NCI-H1092 (cell line): Measurements from ENCODE around the gene PTPRT.
"Not testable (repeated sequence)": the region's sequence is repeated elsewhere in the genome, so short reads cannot be mapped to it uniquely, and the experiment has no call there.

ENCODE experiments used
- DNase-seq: peaks from one replicate; lab custom pipeline; 2025; lab: John Stamatoyannopoulos, UW

The PTPRT gene

GRCh38 chr20:42281801-42282200 is 907.9 kb downstream of the PTPRT start:
- DNase-seq: no peak

- DNase-seq: peak; percentile 76
Observed at GRCh38 chr20:42276718-42277602, 912.7 kb downstream of the PTPRT start.

GRCh38 chr20:42274986-42275385 is 914.7 kb downstream of the PTPRT start:
- no peak for DNase-seq

- no peak for DNase-seq
Observed at GRCh38 chr20:42272516-42272915, 917.2 kb downstream of the PTPRT start.

GRCh38 chr20:42270539-42270938 is 919.2 kb downstream of the PTPRT start:
- no peak for DNase-seq

GRCh38 chr20:42267793-42268384 is 921.8 kb downstream of the PTPRT start:
- no peak for DNase-seq

- DNase-seq: no peak
Observed at GRCh38 chr20:42261766-42262270, 927.9 kb downstream of the PTPRT start.

GRCh38 chr20:42260184-42260583 is 929.5 kb downstream of the PTPRT start:
- DNase-seq: no peak

GRCh38 chr20:42259389-42259788 is 930.3 kb downstream of the PTPRT start:
- no peak for DNase-seq

- DNase-seq: no peak
Observed at GRCh38 chr20:42258564-42259302, 931.0 kb downstream of the PTPRT start.

GRCh38 chr20:42255821-42256220 is 933.9 kb downstream of the PTPRT start:
- no peak for DNase-seq

- no peak for DNase-seq
Observed at GRCh38 chr20:42254673-42255072, 935.0 kb downstream of the PTPRT start.

GRCh38 chr20:42252116-42252515 is 937.6 kb downstream of the PTPRT start:
- DNase-seq: no peak

GRCh38 chr20:42218621-42219374 is 970.9 kb downstream of the PTPRT start:
- peak; percentile 38 for DNase-seq

GRCh38 chr20:42214074-42214473 is 975.6 kb downstream of the PTPRT start:
- DNase-seq: no peak

- no peak for DNase-seq
Observed at GRCh38 chr20:42212391-42212790, 977.3 kb downstream of the PTPRT start.

GRCh38 chr20:42206557-42206956 is 983.1 kb downstream of the PTPRT start:
- DNase-seq: not testable (repeated sequence)

GRCh38 chr20:42204109-42204660 is 985.5 kb downstream of the PTPRT start:
- DNase-seq: peak; percentile 4

GRCh38 chr20:42197599-42197998 is 992.1 kb downstream of the PTPRT start:
- no peak for DNase-seq

GRCh38 chr20:42193119-42193518 is 996.6 kb downstream of the PTPRT start:
- DNase-seq: no peak

- no peak for DNase-seq
Observed at GRCh38 chr20:42192321-42192720, 997.4 kb downstream of the PTPRT start.
